Ishikawa (cell line): ENCODE data around the gene TMEM171.

Experiments
- FOXM1 ChIP-seq: IDR thresholded peaks from 2 replicates; pipeline ENCODE4 v1.6.1; 2012; ENCODE audit warnings: low read depth, borderline replicate concordance
- NFIC ChIP-seq: IDR thresholded peaks from 2 replicates; pipeline ENCODE4 v1.6.1; 2012
- RAD21 ChIP-seq: IDR thresholded peaks from 2 replicates; pipeline ENCODE4 v1.6.1; 2012; ENCODE audit warnings: low read depth
- TAF1 ChIP-seq: IDR thresholded peaks from 2 replicates; pipeline ENCODE4 v1.6.1; 2012; ENCODE audit warnings: low read depth, mild to moderate bottlenecking
- TF ChIP-seq, protein P1 (sequence below): IDR thresholded peaks from 2 replicates; pipeline ENCODE4 v1.6.1; 2012

GRCh38 chr5:73171495-73171894, 51.1 kb downstream of the TMEM171 start:
- no peak for TF ChIP-seq NFIC
- no peak for TF ChIP-seq FOXM1
- TF ChIP-seq, protein P1, sequence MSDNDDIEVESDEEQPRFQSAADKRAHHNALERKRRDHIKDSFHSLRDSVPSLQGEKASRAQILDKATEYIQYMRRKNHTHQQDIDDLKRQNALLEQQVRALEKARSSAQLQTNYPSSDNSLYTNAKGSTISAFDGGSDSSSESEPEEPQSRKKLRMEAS = no peak
- TF ChIP-seq TAF1 = no peak
- TF ChIP-seq RAD21 = no peak
